NCI-H1417 (cell line): ENCODE data around the gene BRD4.
A peak's percentile ranks its signal among the peaks of the same experiment; 100 is the strongest.

Experiments used
- DNase-seq, 3 experiments: peaks; one replicate each; lab custom pipeline; 2025; lab: John Stamatoyannopoulos, UW

BRD4 gene

GRCh38 chr19:15265214-15265849 is 67.0 kb downstream of the BRD4 start:
- no peak for DNase-seq

- DNase-seq = no peak
These were observed 67.5 kb downstream of the BRD4 start for GRCh38 chr19:15264933-15265206.

- peak; percentile 26 to 64 (median 43) for DNase-seq
These were observed 68.0 kb downstream of the BRD4 start for GRCh38 chr19:15264061-15264932.

- no peak for DNase-seq
These were observed 68.9 kb downstream of the BRD4 start for GRCh38 chr19:15263361-15263985.

- DNase-seq = no peak
These were observed 70.3 kb downstream of the BRD4 start for GRCh38 chr19:15262011-15262410.

- DNase-seq = peak in 1 of 3 experiments; percentile 16
These were observed 71.4 kb downstream of the BRD4 start for GRCh38 chr19:15260939-15261338.

- DNase-seq = no peak
These were observed 72.4 kb downstream of the BRD4 start for GRCh38 chr19:15259907-15260306.

GRCh38 chr19:15257782-15258181 is 74.6 kb downstream of the BRD4 start:
- DNase-seq = no peak

- no peak for DNase-seq
These were observed 75.5 kb downstream of the BRD4 start for GRCh38 chr19:15256708-15257331.

GRCh38 chr19:15255359-15255990 is 76.9 kb downstream of the BRD4 start:
- no peak for DNase-seq

- no peak for DNase-seq
These were observed 77.8 kb downstream of the BRD4 start for GRCh38 chr19:15254547-15254946.

GRCh38 chr19:15253513-15253912 is 78.8 kb downstream of the BRD4 start:
- no peak for DNase-seq

GRCh38 chr19:15253061-15253460 is 79.3 kb downstream of the BRD4 start:
- peak in 1 of 3 experiments; percentile 31 for DNase-seq

- no peak for DNase-seq
These were observed 79.8 kb downstream of the BRD4 start for GRCh38 chr19:15252398-15253018.

GRCh38 chr19:15251749-15252397 is 80.5 kb downstream of the BRD4 start:
- DNase-seq = peak in 1 of 3 experiments; percentile 25

GRCh38 chr19:15251010-15251748 is 81.2 kb downstream of the BRD4 start:
- DNase-seq = no peak

GRCh38 chr19:15250640-15250993 is 81.7 kb downstream of the BRD4 start:
- DNase-seq = no peak

- no peak for DNase-seq
These were observed 82.2 kb downstream of the BRD4 start for GRCh38 chr19:15249972-15250639.

GRCh38 chr19:15249528-15249874 is 82.8 kb downstream of the BRD4 start:
- no peak for DNase-seq
